GM19452 (cell line): ENCODE results near the gene B4GALT2.

Experiments used
- ATAC-seq: cut with Tn5 transposase; IDR thresholded peaks from one replicate; pipeline ENCODE4 v1.9.1; 2021; ENCODE audit not compliant: unreplicated experiment

The B4GALT2 gene

DNA sequence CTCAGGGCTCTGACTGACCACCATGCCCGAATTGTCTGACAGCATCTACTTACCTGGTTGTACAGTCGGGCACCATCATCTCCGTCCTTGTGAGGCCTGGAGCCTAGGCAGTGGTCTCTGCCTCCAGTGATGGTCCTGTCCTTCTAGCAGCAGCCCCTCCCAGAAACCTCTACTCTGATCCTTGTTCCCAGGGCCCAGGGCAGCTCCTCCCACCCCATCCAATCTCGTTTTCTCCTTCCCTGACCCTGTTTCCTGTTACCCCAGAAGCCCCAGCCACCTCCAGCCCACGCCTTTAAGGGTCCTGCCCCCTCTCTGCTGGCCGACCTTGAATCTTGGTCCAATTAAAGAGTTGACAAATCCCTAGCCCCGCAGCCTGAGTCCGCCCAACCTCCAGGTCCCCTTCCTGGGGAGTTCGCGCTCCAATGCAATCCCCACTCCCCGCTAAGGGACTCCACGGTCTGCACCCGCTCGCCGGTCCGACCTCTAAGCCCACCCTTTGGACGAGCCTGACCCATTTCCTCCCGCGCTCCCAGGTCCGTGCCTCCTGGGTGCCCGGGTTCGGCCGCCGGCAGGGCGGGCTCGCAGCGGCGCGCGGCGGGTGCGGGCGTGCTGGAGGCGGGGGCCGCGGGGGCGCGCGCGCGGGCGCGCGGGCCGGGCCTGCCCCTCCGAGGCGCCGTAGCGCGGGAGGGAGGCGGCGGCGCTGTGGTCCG lies at the start of gene B4GALT2:
Gene B4GALT2 (plus strand): TSS at position 660 of the 710 bp plus-strand sequence. CDS start 1,951 bp downstream, outside the sequence.
- no peak for ATAC-seq

GRCh38 chr1:43930168-43930948 lies 48.7 kb upstream of the B4GALT2 start:
- ATAC-seq: no peak

- no peak for ATAC-seq
Measured at GRCh38 chr1:43930949-43931275, 48.1 kb upstream of the B4GALT2 start.

GRCh38 chr1:43931711-43932660 lies 47.0 kb upstream of the B4GALT2 start:
- no peak for ATAC-seq

GRCh38 chr1:43932786-43933385 lies 46.1 kb upstream of the B4GALT2 start:
- ATAC-seq: no peak

DNA sequence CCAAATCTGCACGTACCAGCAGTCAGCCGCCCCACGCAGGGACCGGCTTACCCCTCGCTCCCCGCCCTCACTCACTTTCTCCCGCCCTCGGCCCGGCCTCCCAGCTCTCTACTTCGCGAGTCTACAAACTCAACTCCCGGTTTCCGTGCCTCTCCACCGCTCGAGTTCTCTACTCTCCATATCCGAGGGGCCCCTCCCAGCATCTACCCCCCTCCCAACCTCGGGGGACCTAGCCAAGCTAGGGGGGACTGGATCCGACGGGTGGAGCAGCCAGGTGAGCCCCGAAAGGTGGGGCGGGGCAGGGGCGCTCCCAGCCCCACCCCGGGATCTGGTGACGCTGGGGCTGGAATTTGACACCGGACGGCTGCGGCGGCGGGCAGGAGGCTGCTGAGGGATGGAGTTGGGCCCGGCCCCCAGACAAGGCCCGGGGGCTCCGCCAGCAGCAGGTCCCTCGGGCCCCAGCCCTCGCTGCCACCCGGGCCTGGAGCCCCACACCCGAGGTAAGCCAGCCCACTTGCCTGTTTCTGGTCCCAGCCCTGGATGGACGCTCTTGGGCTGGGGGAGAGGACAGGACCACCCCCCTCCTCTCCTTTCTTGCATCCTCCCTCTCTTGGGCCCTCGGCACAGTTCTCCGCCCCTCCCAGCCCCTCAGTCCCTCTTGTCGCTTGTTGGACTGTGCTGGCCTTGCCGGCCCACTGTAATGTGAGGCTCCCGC lies 45.5 kb upstream of the B4GALT2 start, which contains the start of gene ARTN:
Gene ARTN (plus strand): TSS at position 416 of the 715 bp plus-strand sequence. CDS start 1,856 bp downstream, outside the sequence.
- ATAC-seq: no peak

DNA sequence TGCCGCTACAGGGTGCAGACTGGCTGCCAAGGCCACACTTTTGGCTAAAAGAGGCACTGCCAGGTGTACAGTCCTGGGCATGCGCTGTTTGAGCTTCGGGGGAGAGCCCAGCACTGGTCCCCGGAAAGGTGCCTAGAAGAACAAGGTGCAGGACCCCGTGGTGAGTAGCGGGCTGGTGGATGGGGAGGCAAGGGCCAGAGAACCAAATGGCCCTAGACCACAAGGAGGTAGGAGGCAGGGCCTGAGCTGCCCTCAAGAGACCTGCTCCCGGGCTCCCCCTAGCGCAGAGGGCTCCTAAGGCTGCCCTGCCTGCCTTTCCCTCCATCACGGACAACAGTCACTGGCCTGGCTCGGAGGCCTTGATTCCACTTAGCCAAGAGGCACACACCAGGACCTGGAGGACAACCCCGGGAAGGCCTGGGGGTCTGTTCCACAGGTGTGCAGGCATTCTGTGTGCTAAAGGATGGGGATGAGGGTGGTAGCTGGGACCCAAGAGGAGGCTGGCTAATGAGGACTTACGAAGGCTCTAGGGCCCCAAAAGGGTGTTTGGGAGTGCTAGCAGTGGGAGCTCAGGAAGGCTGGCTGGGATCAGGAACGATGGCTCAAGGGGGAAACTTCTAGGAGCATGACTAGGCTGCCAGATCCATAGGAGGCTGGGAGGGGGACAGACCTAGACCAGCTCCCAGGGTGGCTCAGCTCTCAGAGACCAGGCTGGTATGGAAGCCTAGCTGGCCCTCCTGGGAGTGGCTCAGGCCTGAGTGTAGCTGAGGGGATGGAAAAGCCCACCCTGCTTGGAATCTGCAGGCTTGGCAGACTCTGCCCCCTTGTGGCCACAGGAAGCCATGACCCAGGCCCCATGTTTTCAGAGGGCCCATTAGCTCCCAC lies 44.7 kb upstream of the B4GALT2 start:
- ATAC-seq: no peak

DNA sequence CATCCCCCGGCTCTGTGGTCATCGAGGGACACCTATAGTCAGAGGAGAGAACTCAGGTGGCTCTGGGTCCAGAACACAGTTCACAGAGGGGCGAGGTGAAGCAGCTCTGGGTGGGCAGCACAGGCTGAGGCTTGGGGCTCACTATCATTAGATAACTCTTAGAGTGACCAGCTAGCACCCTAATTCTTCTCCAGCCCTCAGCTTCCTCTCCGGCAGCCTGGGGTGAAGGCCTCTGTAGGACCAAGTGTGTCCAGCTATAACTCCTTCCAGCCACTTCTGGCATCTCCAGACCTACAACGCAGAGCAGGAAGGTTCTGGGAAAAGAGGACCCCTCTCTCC lies 44.1 kb upstream of the B4GALT2 start:
- ATAC-seq: no peak

- no peak for ATAC-seq
Measured at GRCh38 chr1:43935711-43936427, 43.1 kb upstream of the B4GALT2 start.

DNA sequence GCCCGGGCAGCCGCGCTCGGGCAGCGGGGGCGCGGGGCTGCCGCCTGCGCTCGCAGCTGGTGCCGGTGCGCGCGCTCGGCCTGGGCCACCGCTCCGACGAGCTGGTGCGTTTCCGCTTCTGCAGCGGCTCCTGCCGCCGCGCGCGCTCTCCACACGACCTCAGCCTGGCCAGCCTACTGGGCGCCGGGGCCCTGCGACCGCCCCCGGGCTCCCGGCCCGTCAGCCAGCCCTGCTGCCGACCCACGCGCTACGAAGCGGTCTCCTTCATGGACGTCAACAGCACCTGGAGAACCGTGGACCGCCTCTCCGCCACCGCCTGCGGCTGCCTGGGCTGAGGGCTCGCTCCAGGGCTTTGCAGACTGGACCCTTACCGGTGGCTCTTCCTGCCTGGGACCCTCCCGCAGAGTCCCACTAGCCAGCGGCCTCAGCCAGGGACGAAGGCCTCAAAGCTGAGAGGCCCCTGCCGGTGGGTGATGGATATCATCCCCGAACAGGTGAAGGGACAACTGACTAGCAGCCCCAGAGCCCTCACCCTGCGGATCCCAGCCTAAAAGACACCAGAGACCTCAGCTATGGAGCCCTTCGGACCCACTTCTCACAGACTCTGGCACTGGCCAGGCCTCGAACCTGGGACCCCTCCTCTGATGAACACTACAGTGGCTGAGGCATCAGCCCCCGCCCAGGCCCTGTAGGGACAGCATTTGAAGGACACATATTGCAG lies 42.4 kb upstream of the B4GALT2 start:
- ATAC-seq: no peak

- no peak for ATAC-seq
Measured at GRCh38 chr1:43937179-43937865, 41.7 kb upstream of the B4GALT2 start.

DNA sequence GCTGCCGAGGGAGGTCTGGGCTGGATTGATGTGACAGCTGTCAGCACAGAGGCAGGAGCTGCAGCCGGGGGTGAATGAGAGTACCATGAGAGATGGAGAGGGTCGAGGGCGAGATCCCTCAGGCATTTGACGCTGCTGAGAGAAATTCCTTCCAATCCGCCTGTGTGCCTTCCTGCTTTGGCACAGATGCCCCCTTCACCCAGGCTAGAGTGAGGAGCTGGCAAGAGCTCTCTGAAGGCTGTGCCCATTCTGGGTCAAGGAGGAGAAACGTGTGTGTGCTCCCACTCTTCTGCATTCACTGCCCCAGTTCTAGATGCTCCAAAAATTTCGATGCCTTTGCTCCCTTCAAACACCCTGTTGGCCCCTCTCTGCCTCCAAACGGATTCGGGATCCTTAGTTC lies 40.6 kb upstream of the B4GALT2 start:
- ATAC-seq: no peak

GRCh38 chr1:43938892-43939587 lies 40.0 kb upstream of the B4GALT2 start:
- no peak for ATAC-seq

DNA sequence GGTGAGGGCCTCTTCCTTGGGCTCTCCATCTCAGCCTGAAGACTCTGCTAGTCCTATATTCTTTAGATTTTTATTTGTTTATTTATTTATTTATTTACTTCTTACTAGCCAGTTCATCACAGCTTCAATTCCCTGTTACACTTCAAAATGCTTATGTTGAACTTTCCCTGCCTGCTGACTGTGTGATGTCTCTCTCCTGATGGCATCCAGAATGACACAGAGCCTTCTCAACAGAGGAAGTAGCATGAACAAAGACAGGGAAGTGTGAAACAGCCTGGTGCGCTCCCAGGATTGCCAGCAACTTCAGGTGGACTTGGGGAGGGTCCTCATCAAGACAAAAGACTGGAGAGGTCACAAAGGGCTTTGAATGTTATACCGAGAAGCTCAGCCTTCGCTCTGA lies 36.6 kb upstream of the B4GALT2 start:
- ATAC-seq: no peak

GRCh38 chr1:43944860-43945259 lies 34.1 kb upstream of the B4GALT2 start:
- ATAC-seq: no peak

DNA sequence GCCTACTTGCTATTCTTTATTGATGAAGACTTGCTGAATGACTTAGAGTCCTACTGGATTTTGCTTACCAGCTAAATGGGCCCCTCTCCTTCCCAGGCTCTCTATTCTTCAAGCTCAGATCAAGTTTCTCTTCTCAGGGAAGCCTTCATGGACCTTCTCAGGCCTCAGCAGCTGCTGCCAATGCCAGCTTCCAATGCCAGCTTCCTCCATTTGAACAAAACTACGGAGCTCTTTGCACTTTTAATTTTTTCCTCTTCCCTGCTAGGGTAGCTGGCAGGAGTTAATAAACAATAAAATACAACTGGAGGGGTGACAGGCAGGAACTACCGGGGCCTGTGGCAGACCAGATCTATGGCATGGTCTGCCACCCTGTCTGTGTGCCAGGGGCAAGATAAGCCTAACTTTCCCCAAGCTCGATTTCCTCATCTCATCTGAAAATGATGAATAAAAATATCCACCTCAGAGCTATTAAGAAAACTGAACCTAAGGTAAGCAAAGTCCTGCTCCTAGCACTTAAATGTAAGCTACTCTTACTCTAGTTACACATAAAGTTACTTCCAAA lies 33.3 kb upstream of the B4GALT2 start:
- no peak for ATAC-seq
